Esophagus squamous epithelium (tissue), 5 donors: ENCODE results near the gene DMBX1. TPM values are rescaled to one million over a fixed set of nuclear protein-coding genes. Genes with fewer than 3 reads are reported as not detected.

Experiments used
- DNase-seq: peaks from one replicate; lab custom pipeline; 2025; lab: John Stamatoyannopoulos, UW
- H3K27ac ChIP-seq, 4 donors: fragments of 200-600 bp; sonication (generic); one replicate each; pipeline ENCODE4 v1.5.1; 2016 to 2019; ENCODE audit warnings: mild to moderate bottlenecking in 1 of 4
- H3K27me3 ChIP-seq, 4 donors: fragments of 200-600 bp; sonication (generic); 1 replicate in 3 of 4; 2 replicates in 1 of 4; pipeline versions ENCODE4 v1.5.1 to v1.6.0; 2017 to 2021; ENCODE audit warnings: antibody characterized with exemption in 1 of 4
- H3K36me3 ChIP-seq, 3 donors: fragments of 200-600 bp; sonication (generic); one replicate each; pipeline ENCODE4 v1.5.1; 2016 to 2019
- H3K4me1 ChIP-seq, 3 donors: fragments of 200-600 bp; sonication (generic); one replicate each; pipeline ENCODE4 v1.5.1; 2017 to 2019
- H3K4me3 ChIP-seq, 4 donors: fragments of 200-600 bp; sonication (generic); 1 replicate in 3 of 4; 2 replicates in 1 of 4; pipeline ENCODE4 v1.5.1; 2016 to 2019; ENCODE audit warnings: mild to moderate bottlenecking in 2 of 4, moderate library complexity in 1 of 4
- H3K9me3 ChIP-seq, 3 donors: fragments of 200-600 bp; sonication (generic); one replicate each; pipeline ENCODE4 v1.5.1; 2016 to 2019
- POLR2A ChIP-seq, 4 donors: fragments of 450-650 bp; IDR thresholded peaks; one replicate each; pipeline ENCODE4 v1.6.1; 2017; ENCODE audit warnings: antibody characterized with exemption in 4 of 4, mild to moderate bottlenecking in 4 of 4, moderate library complexity in 3 of 4
- WGBS, 2 donors: methylation state at CpG; one replicate each; pipeline ENCODE4 v1.1.5; 2018; 5-methylcytosine and 5-hydroxymethylcytosine counted together
- intact Hi-C: fragments of 100-400 bp; cut with DNase I; formaldehyde crosslinking; loops from one replicate; pipeline ENCODE4 v1.15.0; 2022
- total RNA-seq, 4 donors: library from RNA; depleted of rRNA; stranded (reverse); fragments of >200 nt; gene quantifications; one replicate each; pipeline ENCODE4 v1.1.0, GENCODE V29; 2016
- TF ChIP-seq, protein P1 (sequence below), 6 experiments: fragments of 450-650 bp in 4 of 6; fragments of 200-600 bp in 2 of 6; sonication (generic) in 2 of 6; IDR thresholded peaks; one replicate each; pipeline ENCODE4 v1.5.1; 2016 to 2019; ENCODE audit warnings: antibody characterized with exemption in 6 of 6, mild to moderate bottlenecking in 4 of 6, moderate library complexity in 4 of 6
- donor health status: DM: yes; HTN: yes; CAD: no.

The DMBX1 gene
- total RNA-seq, 4 donors from 2014 or later = not detected

DNA sequence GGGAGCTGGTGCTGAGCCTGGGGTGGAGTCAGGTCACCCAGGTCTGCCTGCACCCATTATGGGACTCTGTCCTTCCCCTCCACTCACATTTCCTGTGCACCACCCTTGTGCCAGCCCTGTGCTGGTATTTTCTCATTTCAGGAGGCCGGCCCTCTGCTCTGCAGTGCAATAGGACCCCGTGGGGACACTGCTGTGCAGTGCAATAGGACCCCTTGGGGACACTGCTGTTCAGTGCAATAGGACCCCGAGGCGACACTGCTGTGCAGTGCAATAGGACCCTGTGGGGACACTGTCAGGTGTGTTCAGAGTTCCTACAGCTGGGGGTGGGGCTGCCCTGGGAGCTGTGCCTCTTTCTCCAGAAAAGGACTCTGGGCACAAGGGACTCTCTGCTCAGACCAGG, 36.2 kb upstream of the DMBX1 start:
- Histone ChIP-seq H3K9me3 (no peaks in the 10 kb centered on the region), H3K4me3 (no peak overlapping the region), H3K27me3 (peaks cover 0 to 98% (median 1%) of the 10 kb centered on the region in 4 donors), H3K27ac (no peak overlapping the region), H3K36me3 (no peaks in the 10 kb centered on the region), H3K4me1 (peaks cover 2 to 4% (median 2%) of the 10 kb centered on the region in 3 donors)
- intact Hi-C loops = no loop called here
- TF ChIP-seq POLR2A (IDR thresholded peaks at IDR 0.05) = no peak
- TF ChIP-seq, protein P1, sequence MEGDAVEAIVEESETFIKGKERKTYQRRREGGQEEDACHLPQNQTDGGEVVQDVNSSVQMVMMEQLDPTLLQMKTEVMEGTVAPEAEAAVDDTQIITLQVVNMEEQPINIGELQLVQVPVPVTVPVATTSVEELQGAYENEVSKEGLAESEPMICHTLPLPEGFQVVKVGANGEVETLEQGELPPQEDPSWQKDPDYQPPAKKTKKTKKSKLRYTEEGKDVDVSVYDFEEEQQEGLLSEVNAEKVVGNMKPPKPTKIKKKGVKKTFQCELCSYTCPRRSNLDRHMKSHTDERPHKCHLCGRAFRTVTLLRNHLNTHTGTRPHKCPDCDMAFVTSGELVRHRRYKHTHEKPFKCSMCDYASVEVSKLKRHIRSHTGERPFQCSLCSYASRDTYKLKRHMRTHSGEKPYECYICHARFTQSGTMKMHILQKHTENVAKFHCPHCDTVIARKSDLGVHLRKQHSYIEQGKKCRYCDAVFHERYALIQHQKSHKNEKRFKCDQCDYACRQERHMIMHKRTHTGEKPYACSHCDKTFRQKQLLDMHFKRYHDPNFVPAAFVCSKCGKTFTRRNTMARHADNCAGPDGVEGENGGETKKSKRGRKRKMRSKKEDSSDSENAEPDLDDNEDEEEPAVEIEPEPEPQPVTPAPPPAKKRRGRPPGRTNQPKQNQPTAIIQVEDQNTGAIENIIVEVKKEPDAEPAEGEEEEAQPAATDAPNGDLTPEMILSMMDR (IDR thresholded peaks at IDR 0.05) = no peak
- no peak for DNase-seq
- WGBS, 2 donors = 50% methylated on average over 2 of the region's 4 CpGs; no CpG with 5 or more reads in 1 of the 2 donors

DNA sequence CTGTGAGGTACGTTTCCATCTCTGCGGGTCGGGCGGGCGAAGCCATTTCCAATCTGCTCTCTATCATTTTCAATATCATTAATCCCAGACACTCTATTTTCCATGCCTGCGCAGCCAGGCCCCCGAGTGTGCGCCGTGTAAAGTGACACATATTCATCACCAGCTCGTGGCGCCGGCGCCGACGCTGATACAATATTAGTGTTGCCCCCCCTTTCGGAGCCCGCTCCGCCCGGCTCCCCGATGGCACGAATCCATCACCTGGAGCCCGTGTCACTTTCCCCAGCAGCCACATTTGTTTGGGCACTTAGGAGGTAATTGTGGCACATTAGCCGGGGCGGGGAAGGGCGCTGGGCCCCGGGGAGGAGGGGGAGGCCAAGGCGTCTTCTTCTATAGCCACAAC, 33.7 kb upstream of the DMBX1 start:
- Histone ChIP-seq H3K4me3 (no peak overlapping the region), H3K4me1 (no peaks in the 10 kb centered on the region), H3K36me3 (no peaks in the 10 kb centered on the region), H3K27me3 (peaks cover 0 to 97% (median 0%) of the 10 kb centered on the region in 4 donors), H3K9me3 (no peaks in the 10 kb centered on the region), H3K27ac (no peak overlapping the region)
- DNase-seq = no peak
- TF ChIP-seq, protein P1 (IDR thresholded peaks at IDR 0.05) = no peak
- no peak for TF ChIP-seq POLR2A (IDR thresholded peaks at IDR 0.05)
- 87 to 95% methylated on average over 19 to 23 of the region's 27 CpGs for WGBS, 2 donors
- intact Hi-C loops = no loop called here

DNA sequence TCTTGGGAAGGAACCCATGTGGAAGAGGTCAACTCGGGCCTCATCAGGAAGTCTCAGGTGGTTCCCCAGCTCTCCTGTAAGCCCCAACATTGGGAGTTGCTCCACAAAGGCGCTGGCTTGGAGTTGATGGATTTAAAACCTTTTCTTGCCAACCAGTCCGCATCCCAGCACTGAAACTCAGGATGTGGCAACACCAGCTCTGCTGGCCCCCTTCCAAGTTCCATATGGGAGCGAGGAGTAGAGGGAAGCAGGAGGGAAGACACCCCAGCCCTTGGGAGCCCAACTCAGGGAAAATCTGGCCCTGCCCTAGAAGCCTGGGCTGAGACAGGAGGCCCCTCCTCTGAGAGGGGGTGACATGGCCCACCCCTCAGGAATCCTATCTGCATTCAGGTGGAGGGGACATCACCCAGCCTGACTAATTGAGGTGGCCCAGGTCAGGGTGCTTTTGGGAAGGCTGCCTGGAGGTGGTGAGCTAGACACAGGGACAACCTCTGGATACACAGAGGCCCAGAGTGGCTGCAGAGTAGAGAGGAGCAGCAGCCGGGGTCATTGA, 33.1 kb upstream of the DMBX1 start:
- no peaks in the 10 kb centered on the region for H3K36me3 ChIP-seq
- H3K4me3 ChIP-seq = no peak overlapping the region
- intact Hi-C loops = no loop called here
- DNase-seq = no peak
- no peaks in the 10 kb centered on the region for H3K4me1 ChIP-seq
- no peak for TF ChIP-seq POLR2A (IDR thresholded peaks at IDR 0.05)
- TF ChIP-seq, protein P1 (IDR thresholded peaks at IDR 0.05) = no peak
- H3K27me3 ChIP-seq = peaks cover 0 to 97% (median 0%) of the 10 kb centered on the region in 4 donors
- WGBS, 2 donors = 74 to 100% methylated on average over 1 to 3 of the region's 5 CpGs
- H3K9me3 ChIP-seq = no peaks in the 10 kb centered on the region
- no peak overlapping the region for H3K27ac ChIP-seq

DNA sequence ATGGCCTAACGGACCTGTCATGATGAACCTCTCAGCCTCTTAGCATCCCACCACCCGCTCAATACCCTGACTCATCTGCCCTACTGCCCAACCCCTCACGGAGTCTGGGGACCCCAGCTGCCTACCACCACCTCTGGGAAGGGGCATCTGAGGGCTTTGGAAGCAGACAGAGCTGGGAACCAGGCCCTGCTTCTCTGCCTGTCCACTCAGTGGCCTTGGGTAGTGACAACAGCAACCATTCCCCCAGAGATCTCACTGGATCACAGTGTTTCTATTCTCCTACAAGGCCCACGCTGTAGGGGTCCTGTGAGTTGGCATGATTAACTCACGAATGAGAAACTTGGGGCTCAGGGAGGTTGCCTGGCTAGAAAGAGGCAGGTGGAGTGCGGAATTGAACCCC, 32.5 kb upstream of the DMBX1 start:
- no peak for TF ChIP-seq POLR2A (IDR thresholded peaks at IDR 0.05)
- TF ChIP-seq, protein P1 (IDR thresholded peaks at IDR 0.05) = no peak
- WGBS, 2 donors = 66 to 67% methylated on average over 3 to 5 of the region's 6 CpGs

DNA sequence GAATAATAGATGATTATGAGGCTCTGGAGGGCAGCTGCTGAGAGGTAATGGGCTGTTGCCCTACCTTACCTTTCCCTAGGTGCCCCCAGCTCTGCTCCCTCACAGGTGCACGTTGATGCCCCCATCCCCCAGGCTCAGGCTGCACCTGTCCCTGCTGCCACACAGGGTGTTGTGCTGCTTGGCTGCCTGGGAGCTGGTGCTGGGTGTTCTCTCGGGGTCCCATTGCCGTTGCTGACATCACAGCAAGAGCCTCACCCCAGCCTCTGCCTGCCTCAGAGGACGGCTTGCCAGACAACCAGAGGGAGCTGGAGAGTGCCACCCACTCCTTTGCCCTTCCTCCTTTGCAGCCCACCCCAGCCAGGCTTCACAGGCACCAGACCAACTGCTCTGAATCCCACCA, 31.4 kb upstream of the DMBX1 start:
- H3K4me3 ChIP-seq = no peak overlapping the region
- no peaks in the 10 kb centered on the region for H3K4me1 ChIP-seq
- WGBS, 2 donors = 20% methylated on average over 1 of the region's 4 CpGs; no CpG with 5 or more reads in 1 of the 2 donors
- DNase-seq = no peak
- no peaks in the 10 kb centered on the region for H3K36me3 ChIP-seq
- no peaks in the 10 kb centered on the region for H3K9me3 ChIP-seq
- TF ChIP-seq, protein P1 (IDR thresholded peaks at IDR 0.05) = no peak
- TF ChIP-seq POLR2A (IDR thresholded peaks at IDR 0.05) = no peak
- H3K27ac ChIP-seq = no peak overlapping the region
- peaks cover 0 to 90% (median 0%) of the 10 kb centered on the region in 4 donors for H3K27me3 ChIP-seq
- intact Hi-C loops = no loop called here

More for the DNA sequence above, 32.5 kb upstream of the DMBX1 start:
- Histone ChIP-seq H3K27ac (no peak overlapping the region), H3K27me3 (peaks cover 0 to 97% (median 0%) of the 10 kb centered on the region in 4 donors), H3K36me3 (no peaks in the 10 kb centered on the region), H3K4me3 (no peak overlapping the region), H3K9me3 (no peaks in the 10 kb centered on the region), H3K4me1 (no peaks in the 10 kb centered on the region)
- no peak for DNase-seq
- intact Hi-C loops = no loop called here
